Measurements from ENCODE around the gene RAB4B. TPM values are rescaled to one million over a fixed set of nuclear protein-coding genes. Genes with fewer than 3 reads are reported as not detected.
A peak's percentile ranks its signal among the peaks of the same experiment; 100 is the strongest.
"Not testable (repeated sequence)": the region's sequence is repeated elsewhere in the genome, so short reads cannot be mapped to it uniquely, and the experiment has no call there.

The RAB4B gene
- total RNA-seq, 5 donors from 2014 or later (not counting 1 experiment from before 2014, with no cell fraction given): 42.4 to 77.9 (median 63.2) TPM

- ChIA-PET POLR2A (interaction anchor here in 1 of 2 donors (0.6 kb wide), 2 partner anchors 76 to 82 kb away, joined by 5 to 6 read pairs; no protein-coding TSS in a partner anchor), CTCF (interaction anchor here in 1 of 2 donors (0.8 kb wide), 1 partner anchor 41 kb away, joined by 10 read pairs; no protein-coding TSS in a partner anchor)
- H3K27me3 Mint-ChIP-seq: no peaks in the 10 kb centered on the region
- WGBS (ENCODE audit: insufficient coverage): 100% methylated on average over 2 of the region's 6 CpGs
- H3K36me3 ChIP-seq (ENCODE audit: control insufficient read depth in 2 of 2, extremely low read depth in 1 of 2, insufficient read depth in 1 of 2, low read length in 1 of 2): no peaks in the 10 kb centered on the region
- no peaks in the 10 kb centered on the region for H3K36me3 Mint-ChIP-seq
- H3K9me3 ChIP-seq: no peaks in the 10 kb centered on the region
- H3K4me3 Mint-ChIP-seq: no peak overlapping the region
- peaks cover 2 to 3% of the 10 kb centered on the region in 2 experiments for H3K4me1 ChIP-seq (ENCODE audit: control insufficient read depth in 1 of 2, extremely low read depth in 1 of 2, insufficient read depth in 2 of 2, low read length in 2 of 2)
- H3K27me3 ChIP-seq (replicated peaks in 1 of 2; ENCODE audit: control insufficient read depth in 2 of 2, extremely low read depth in 1 of 2, insufficient read depth in 2 of 2, low read length in 1 of 2): no peaks in the 10 kb centered on the region
- H3K27ac ChIP-seq (ENCODE audit: low read length): no peak overlapping the region
- no peak overlapping the region for H3K4me3 ChIP-seq (ENCODE audit: control insufficient read depth in 1 of 2, extremely low read depth in 1 of 2, low read length in 1 of 2)
- no peaks in the 10 kb centered on the region for H3K9me3 Mint-ChIP-seq
- no peak overlapping the region for H3K27ac Mint-ChIP-seq
- H3K4me1 Mint-ChIP-seq: peaks cover 7 to 15% (median 15%) of the 10 kb centered on the region in 3 donors
- DNase-seq (no peak), ATAC-seq (replicated peaks in 1 of 4) (no peak)
Measured at GRCh38 chr19:40836754-40837429, 58.8 kb downstream of the RAB4B start.

GRCh38 chr19:40838477-40838876, 60.4 kb downstream of the RAB4B start:
- H3K4me3 Mint-ChIP-seq, CTCF ChIA-PET, H3K9me3 Mint-ChIP-seq: not testable (repeated sequence)

GRCh38 chr19:40842012-40842411, 64.0 kb downstream of the RAB4B start:
- WGBS (ENCODE audit: insufficient coverage): no CpG with 5 or more reads among the region's 3 CpGs
- H3K4me3 Mint-ChIP-seq: not testable (repeated sequence)

More at GRCh38 chr19:40838477-40838876, 60.4 kb downstream of the RAB4B start:
- H3K9me3 ChIP-seq; ATAC-seq (replicated peaks in 1 of 4); H3K27ac Mint-ChIP-seq; POLR2A ChIA-PET; H3K4me3 ChIP-seq (ENCODE audit: control insufficient read depth in 1 of 2, extremely low read depth in 1 of 2, low read length in 1 of 2); H3K36me3 ChIP-seq (ENCODE audit: control insufficient read depth in 2 of 2, extremely low read depth in 1 of 2, insufficient read depth in 1 of 2, low read length in 1 of 2); H3K27ac ChIP-seq (ENCODE audit: low read length); DNase-seq; H3K27me3 Mint-ChIP-seq; H3K36me3 Mint-ChIP-seq; H3K27me3 ChIP-seq (replicated peaks in 1 of 2; ENCODE audit: control insufficient read depth in 2 of 2, extremely low read depth in 1 of 2, insufficient read depth in 2 of 2, low read length in 1 of 2); H3K4me1 ChIP-seq (ENCODE audit: control insufficient read depth in 1 of 2, extremely low read depth in 1 of 2, insufficient read depth in 2 of 2, low read length in 2 of 2): not testable (repeated sequence)
- H3K4me1 Mint-ChIP-seq: peaks cover 9 to 12% (median 10%) of the 10 kb centered on the region in 3 donors
- WGBS (ENCODE audit: insufficient coverage): no CpG with 5 or more reads among the region's 1 CpG

GRCh38 chr19:40842997-40843652, 65.1 kb downstream of the RAB4B start:
- H3K36me3 ChIP-seq (ENCODE audit: control insufficient read depth in 2 of 2, extremely low read depth in 1 of 2, insufficient read depth in 1 of 2, low read length in 1 of 2); ATAC-seq (replicated peaks in 1 of 4); H3K9me3 ChIP-seq; H3K27me3 ChIP-seq (replicated peaks in 1 of 2; ENCODE audit: control insufficient read depth in 2 of 2, extremely low read depth in 1 of 2, insufficient read depth in 2 of 2, low read length in 1 of 2); H3K36me3 Mint-ChIP-seq; H3K9me3 Mint-ChIP-seq: not testable (repeated sequence)
- POLR2A ChIA-PET: interaction anchor here (0.6 kb wide), 3 partner anchors 36 to 241 kb away, joined by 3 read pairs; no protein-coding TSS in a partner anchor
- WGBS (ENCODE audit: insufficient coverage): 40% methylated on average over 2 of the region's 12 CpGs
- Mint-ChIP-seq H3K4me3 (peak overlapping the region; percentile 66 to 78 (median 75)), H3K4me1 (peaks cover 29 to 35% (median 33%) of the 10 kb centered on the region in 3 donors), H3K27ac (peak overlapping the region; percentile 81 to 87), H3K27me3 (peaks cover 7 to 14% of the 10 kb centered on the region in 2 donors)
- Histone ChIP-seq H3K27ac (ENCODE audit: low read length) (peak overlapping the region; percentile 74), H3K4me3 (ENCODE audit: control insufficient read depth in 1 of 2, extremely low read depth in 1 of 2, low read length in 1 of 2) (peak overlapping the region in 1 of 2 donors; percentile 8), H3K4me1 (ENCODE audit: control insufficient read depth in 1 of 2, extremely low read depth in 1 of 2, insufficient read depth in 2 of 2, low read length in 2 of 2) (peaks cover 0 to 16% of the 10 kb centered on the region in 2 experiments)
- CTCF ChIA-PET: interaction anchor here in 1 of 2 donors (0.6 to 0.8 kb wide), 2 partner anchors 127 to 420 kb away, joined by 3 to 4 read pairs; no protein-coding TSS in a partner anchor
- DNase-seq: peak in 4 of 35 experiments; percentile 6 to 69 (median 23)

More at GRCh38 chr19:40842012-40842411, 64.0 kb downstream of the RAB4B start:
- H3K4me1 ChIP-seq (ENCODE audit: control insufficient read depth in 1 of 2, extremely low read depth in 1 of 2, insufficient read depth in 2 of 2, low read length in 2 of 2): peaks cover 0 to 16% of the 10 kb centered on the region in 2 experiments
- H3K36me3 Mint-ChIP-seq; H3K9me3 ChIP-seq; H3K27me3 Mint-ChIP-seq; H3K4me3 ChIP-seq (ENCODE audit: control insufficient read depth in 1 of 2, extremely low read depth in 1 of 2, low read length in 1 of 2); H3K27ac ChIP-seq (ENCODE audit: low read length); ATAC-seq (replicated peaks in 1 of 4); CTCF ChIA-PET; H3K9me3 Mint-ChIP-seq; H3K27me3 ChIP-seq (replicated peaks in 1 of 2; ENCODE audit: control insufficient read depth in 2 of 2, extremely low read depth in 1 of 2, insufficient read depth in 2 of 2, low read length in 1 of 2); DNase-seq; H3K36me3 ChIP-seq (ENCODE audit: control insufficient read depth in 2 of 2, extremely low read depth in 1 of 2, insufficient read depth in 1 of 2, low read length in 1 of 2); POLR2A ChIA-PET: not testable (repeated sequence)
- H3K4me1 Mint-ChIP-seq: peaks cover 26 to 27% (median 27%) of the 10 kb centered on the region in 3 donors
- peak overlapping the region in 1 of 2 donors; percentile 35 for H3K27ac Mint-ChIP-seq

GRCh38 chr19:40843653-40844052, 65.6 kb downstream of the RAB4B start:
- peak overlapping the region; percentile 66 to 78 (median 75) for H3K4me3 Mint-ChIP-seq
- not testable (repeated sequence) for H3K27me3 ChIP-seq (replicated peaks in 1 of 2; ENCODE audit: control insufficient read depth in 2 of 2, extremely low read depth in 1 of 2, insufficient read depth in 2 of 2, low read length in 1 of 2); H3K9me3 ChIP-seq; H3K36me3 Mint-ChIP-seq; H3K36me3 ChIP-seq (ENCODE audit: control insufficient read depth in 2 of 2, extremely low read depth in 1 of 2, insufficient read depth in 1 of 2, low read length in 1 of 2); H3K9me3 Mint-ChIP-seq
- ATAC-seq (replicated peaks in 1 of 4) (peak; percentile 90 to 94 (median 92)), DNase-seq (peak; percentile 57 to 92 (median 78))
- CTCF ChIA-PET: interaction anchor here in 1 of 2 donors (0.8 kb wide), 1 partner anchor 127 kb away, joined by 3 read pairs; no protein-coding TSS in a partner anchor
- WGBS (ENCODE audit: insufficient coverage): no CpG with 5 or more reads among the region's 19 CpGs
- H3K27me3 Mint-ChIP-seq: peaks cover 8 to 15% of the 10 kb centered on the region in 2 donors
- peak overlapping the region; percentile 81 to 87 for H3K27ac Mint-ChIP-seq
- peaks cover 33 to 39% (median 34%) of the 10 kb centered on the region in 3 donors for H3K4me1 Mint-ChIP-seq
- Histone ChIP-seq H3K27ac (ENCODE audit: low read length) (peak overlapping the region; percentile 74), H3K4me1 (ENCODE audit: control insufficient read depth in 1 of 2, extremely low read depth in 1 of 2, insufficient read depth in 2 of 2, low read length in 2 of 2) (peaks cover 0 to 21% of the 10 kb centered on the region in 2 experiments), H3K4me3 (ENCODE audit: control insufficient read depth in 1 of 2, extremely low read depth in 1 of 2, low read length in 1 of 2) (peak overlapping the region in 1 of 2 donors; percentile 12)
- POLR2A ChIA-PET: interaction anchor here in 1 of 2 donors (0.6 kb wide), 2 partner anchors 37 to 226 kb away, joined by 3 read pairs; no protein-coding TSS in a partner anchor

Measured in T-cell (primary cell).